OCI-LY7 (cell line): Measurements from ENCODE around the gene KCNJ16. TPM values are rescaled to one million over a fixed set of nuclear protein-coding genes. Genes with fewer than 3 reads are reported as not detected.

ENCODE experiments used
- BruUV-seq: library from RNA; stranded (reverse); fragments of 400-500 nt; replicated peaks from 2 replicates; lab custom pipeline; 2021; lab: Mats Ljungman, UMichigan
- CTCF ChIA-PET: fragments of 300-600 bp; sonication (Branson Sonifier 250); formaldehyde crosslinking; loops from one replicate; lab custom pipeline; 2022; ENCODE audit warnings: antibody characterized with exemption; ENCODE audit not compliant: unreplicated experiment; lab: Charles Lee
- POLR2A ChIA-PET: fragments of 300-600 bp; sonication (Branson Sonifier 250); formaldehyde crosslinking; loops from one replicate; lab custom pipeline; 2022; ENCODE audit warnings: antibody characterized with exemption; lab: Charles Lee
- DNase-seq: peaks from one replicate; pipeline ENCODE4 v3.0.0-alpha.2; 2015; ENCODE audit warnings: low spot score
- H2AFZ ChIP-seq: fragments of 200-600 bp; sonication (generic), shearing (Covaris generic); 2 replicates; pipeline ENCODE4 v1.6.1; 2014; ENCODE audit warnings: mild to moderate bottlenecking, antibody characterized with exemption, low read length, moderate library complexity
- H3K27ac ChIP-seq: fragments of 200-600 bp; sonication (generic); 2 replicates; pipeline ENCODE4 v1.5.1; 2014; ENCODE audit warnings: mixed run types, low read depth, mild to moderate bottlenecking, moderate library complexity, low read length, inconsistent platforms; ENCODE audit not compliant: poor library complexity, severe bottlenecking
- H3K36me3 ChIP-seq: fragments of 200-600 bp; sonication (generic); 2 replicates; pipeline ENCODE4 v1.6.1; 2014; ENCODE audit warnings: mild to moderate bottlenecking, antibody characterized with exemption, low read length, moderate library complexity, mixed read lengths; ENCODE audit not compliant: insufficient read depth
- H3K4me1 ChIP-seq: fragments of 200-600 bp; sonication (generic); 2 replicates; pipeline ENCODE4 v1.5.1; 2014; ENCODE audit warnings: mild to moderate bottlenecking, low read length; ENCODE audit not compliant: insufficient read depth, poor library complexity, severe bottlenecking
- H3K4me2 ChIP-seq: fragments of 200-600 bp; sonication (generic); 2 replicates; pipeline ENCODE4 v1.6.1; 2014; ENCODE audit warnings: mild to moderate bottlenecking, low read length
- H3K4me3 ChIP-seq: fragments of 200-600 bp; sonication (generic); 2 replicates; pipeline ENCODE4 v1.5.1; 2014; ENCODE audit warnings: mild to moderate bottlenecking, low read depth, low read length; ENCODE audit not compliant: poor library complexity, severe bottlenecking
- H3K79me2 ChIP-seq: fragments of 200-600 bp; sonication (generic); 2 replicates; pipeline ENCODE4 v1.6.1; 2016; ENCODE audit warnings: low read depth, mild to moderate bottlenecking, low read length, moderate library complexity, mixed read lengths; ENCODE audit not compliant: insufficient read depth
- H3K9me2 ChIP-seq: fragments of 200-600 bp; sonication (generic); 2 replicates; pipeline ENCODE4 v1.6.1; 2016; ENCODE audit warnings: mild to moderate bottlenecking, low read length, mixed read lengths; ENCODE audit not compliant: insufficient read depth
- H3K9me3 ChIP-seq: fragments of 200-600 bp; sonication (generic); 2 replicates; pipeline ENCODE4 v1.6.1; 2014; ENCODE audit warnings: mild to moderate bottlenecking, mixed run types, low read length, mixed read lengths
- H4K20me1 ChIP-seq: fragments of 200-600 bp; sonication (generic); 2 replicates; pipeline ENCODE4 v1.6.1; 2014; ENCODE audit warnings: mild to moderate bottlenecking, antibody characterized with exemption, low read length, moderate library complexity, mixed read lengths; ENCODE audit not compliant: insufficient read depth
- CTCF ChIP-seq: fragments of 200-600 bp; sonication (generic); conservative IDR thresholded peaks from 2 replicates; pipeline ENCODE4 v1.5.1; 2014; ENCODE audit warnings: mild to moderate bottlenecking, antibody characterized with exemption, low read length, moderate library complexity, mixed read lengths
- EZH2phosphoT487 ChIP-seq: fragments of 200-600 bp; sonication (generic); IDR thresholded peaks from 2 replicates; pipeline ENCODE4 v1.6.1; 2018; ENCODE audit warnings: low read depth, borderline replicate concordance, mild to moderate bottlenecking, mixed run types, antibody characterized with exemption, low read length, moderate library complexity, mixed read lengths
- intact Hi-C: fragments of 100-400 bp; cut with micrococcal nuclease; formaldehyde crosslinking; loops from one replicate; pipeline ENCODE4 v1.10.0; 2022; ENCODE audit not compliant: unreplicated experiment
- total RNA-seq, 2 experiments: library from RNA; depleted of rRNA in 1 of 2; stranded (reverse); fragments of >200 nt in 1 of 2; shearing (Covaris generic) in 1 of 2; gene quantifications; 2 replicates each; pipeline ENCODE4 v1.2.3, GENCODE V29; 2014 to 2022

KCNJ16 gene
- total RNA-seq, 2 experiments from 2014 or later = not detected

- no peaks in the 10 kb centered on the region for H3K9me2 ChIP-seq
- intact Hi-C loops = no loop called here
- H4K20me1 ChIP-seq = no peaks in the 10 kb centered on the region
- H3K36me3 ChIP-seq = no peaks in the 10 kb centered on the region
- ChIA-PET CTCF (no interaction called here), POLR2A (no interaction called here)
- no peak overlapping the region for H3K27ac ChIP-seq
- no TSS peak for BruUV-seq
- no peak overlapping the region for H3K4me3 ChIP-seq
- no peak for TF ChIP-seq CTCF
- TF ChIP-seq EZH2phosphoT487 = no peak
- no peaks in the 10 kb centered on the region for H3K9me3 ChIP-seq
- H3K79me2 ChIP-seq = no peaks in the 10 kb centered on the region
- no peak for DNase-seq
- no peaks in the 10 kb centered on the region for H3K4me1 ChIP-seq
- H2AFZ ChIP-seq = no peak overlapping the region
- no peak overlapping the region for H3K4me2 ChIP-seq
These were observed 24.1 kb upstream of the KCNJ16 start for GRCh38 chr17:70050931-70051330.

GRCh38 chr17:70053241-70054234 is 21.5 kb upstream of the KCNJ16 start:
- ChIA-PET CTCF (no interaction called here), POLR2A (interaction anchor here (1.2 to 1.4 kb wide), 2 partner anchors 8 to 10 kb away, joined by 3 to 7 read pairs; no protein-coding TSS in a partner anchor)
- TF ChIP-seq EZH2phosphoT487 (no peak), CTCF (no peak)
- BruUV-seq = no TSS peak
- Histone ChIP-seq H3K4me1 (no peaks in the 10 kb centered on the region), H4K20me1 (no peaks in the 10 kb centered on the region), H3K27ac (no peak overlapping the region), H3K36me3 (no peaks in the 10 kb centered on the region), H3K4me2 (no peak overlapping the region), H3K4me3 (no peak overlapping the region), H3K79me2 (no peaks in the 10 kb centered on the region), H3K9me3 (no peaks in the 10 kb centered on the region), H3K9me2 (no peaks in the 10 kb centered on the region), H2AFZ (no peak overlapping the region)
- intact Hi-C loops = no loop called here
- no peak for DNase-seq

GRCh38 chr17:70055000-70055399 is 20.0 kb upstream of the KCNJ16 start:
- Histone ChIP-seq H3K27ac (no peak overlapping the region), H3K9me2 (no peaks in the 10 kb centered on the region), H3K4me1 (no peaks in the 10 kb centered on the region), H3K9me3 (no peaks in the 10 kb centered on the region), H3K36me3 (no peaks in the 10 kb centered on the region), H4K20me1 (no peaks in the 10 kb centered on the region), H3K79me2 (no peaks in the 10 kb centered on the region), H2AFZ (no peak overlapping the region), H3K4me2 (no peak overlapping the region), H3K4me3 (no peak overlapping the region)
- no TSS peak for BruUV-seq
- no peak for DNase-seq
- intact Hi-C loops = no loop called here
- ChIA-PET POLR2A (interaction anchor here (0.6 to 1.4 kb wide), 3 partner anchors 9 to 136 kb away, joined by 3 to 7 read pairs (median 3); no protein-coding TSS in a partner anchor), CTCF (no interaction called here)
- TF ChIP-seq CTCF (no peak), EZH2phosphoT487 (no peak)
